GM18502 (cell line): ENCODE results near the gene BGN.

Experiments used
- ATAC-seq: cut with Tn5 transposase; IDR thresholded peaks from one replicate; pipeline ENCODE4 v1.9.1; 2021; ENCODE audit warnings: mild to moderate bottlenecking; ENCODE audit not compliant: unreplicated experiment, poor library complexity

BGN gene

GRCh38 chrX:153501530-153501929 lies 6.8 kb downstream of the BGN start:
- no peak for ATAC-seq

GRCh38 chrX:153502131-153502530 lies 7.4 kb downstream of the BGN start:
- no peak for ATAC-seq

- no peak for ATAC-seq
Observed at GRCh38 chrX:153502796-153503195, 8.0 kb downstream of the BGN start.

- no peak for ATAC-seq
Observed at GRCh38 chrX:153504445-153505016, 9.8 kb downstream of the BGN start.

GRCh38 chrX:153505361-153505760 lies 10.6 kb downstream of the BGN start:
- ATAC-seq, result no peak

- peak; percentile 96 for ATAC-seq
Observed at GRCh38 chrX:153507484-153508178, 12.9 kb downstream of the BGN start.

GRCh38 chrX:153509592-153509991 lies 14.8 kb downstream of the BGN start:
- no peak for ATAC-seq

GRCh38 chrX:153510383-153510782 lies 15.6 kb downstream of the BGN start:
- no peak for ATAC-seq

- ATAC-seq, result no peak
Observed at GRCh38 chrX:153511784-153512500, 17.2 kb downstream of the BGN start.

GRCh38 chrX:153512501-153512893 lies 17.7 kb downstream of the BGN start:
- no peak for ATAC-seq

- no peak for ATAC-seq
Observed at GRCh38 chrX:153513265-153513664, 18.5 kb downstream of the BGN start.

- no peak for ATAC-seq
Observed at GRCh38 chrX:153514259-153514658, 19.5 kb downstream of the BGN start.

GRCh38 chrX:153515435-153515834 lies 20.7 kb downstream of the BGN start:
- no peak for ATAC-seq

- ATAC-seq, result no peak
Observed at GRCh38 chrX:153516073-153516472, 21.3 kb downstream of the BGN start.

GRCh38 chrX:153517423-153517822 lies 22.6 kb downstream of the BGN start, which contains the start of gene ATP2B3:
ATP2B3 (plus strand) TSS chrX:153517642; CDS start chrX:153536248, 18,606 bp downstream.
- no peak for ATAC-seq

GRCh38 chrX:153517946-153518834 lies 23.4 kb downstream of the BGN start:
- no peak for ATAC-seq

GRCh38 chrX:153519569-153520286 lies 24.9 kb downstream of the BGN start:
- no peak for ATAC-seq

- ATAC-seq, result no peak
Observed at GRCh38 chrX:153520287-153520917, 25.6 kb downstream of the BGN start.

- no peak for ATAC-seq
Observed at GRCh38 chrX:153521034-153521433, 26.3 kb downstream of the BGN start.
